Activated T-cell treated with anti-CD3 and anti-CD28 coated beads, Interleukin-2, amount 50 U/mL, for 72 hours (primary cell): ENCODE results near the gene LDLRAD3. TPM values are rescaled to one million over a fixed set of nuclear protein-coding genes. Genes with fewer than 3 reads are reported as not detected.
"Not testable (repeated sequence)": the region's sequence is repeated elsewhere in the genome, so short reads cannot be mapped to it uniquely, and the experiment has no call there.

Source experiments
- ATAC-seq, 2 donors: fragments of 150-1000 bp; cut with Tn5 transposase; replicated peaks in 1 of 2; 2 replicates each; pipeline ENCODE4 v1.10.0; 2021; ENCODE audit warnings: moderate library complexity in 2 of 2, mild to moderate bottlenecking in 1 of 2
- DNase-seq, 2 donors: peaks; one replicate each; pipeline ENCODE4 v3.0.0; 2021 to 2022; ENCODE audit warnings: mixed read lengths in 1 of 2
- H3K27ac Mint-ChIP-seq: one replicate; pipeline ENCODE4 v1.8.0; 2022; ENCODE audit warnings: mild to moderate bottlenecking, moderate library complexity, mixed read lengths
- H3K27me3 Mint-ChIP-seq: one replicate; pipeline ENCODE4 v1.8.0; 2022; ENCODE audit warnings: low read depth, mixed read lengths
- H3K36me3 Mint-ChIP-seq, 2 donors: one replicate each; pipeline ENCODE4 v1.8.0; 2022; ENCODE audit warnings: mixed read lengths in 2 of 2, mild to moderate bottlenecking in 1 of 2; ENCODE audit not compliant: insufficient read depth in 2 of 2
- H3K4me1 Mint-ChIP-seq: one replicate; pipeline ENCODE4 v1.8.0; 2022; ENCODE audit warnings: low read depth, mixed read lengths
- H3K4me3 Mint-ChIP-seq, 2 donors: one replicate each; pipeline ENCODE4 v1.8.0; 2022; ENCODE audit warnings: mild to moderate bottlenecking in 2 of 2, mixed read lengths in 2 of 2, moderate library complexity in 2 of 2
- H3K9me3 Mint-ChIP-seq, 2 donors: one replicate each; pipeline ENCODE4 v1.8.0; 2022; ENCODE audit warnings: mixed read lengths in 2 of 2
- total RNA-seq, 2 donors: library from RNA; stranded (reverse); gene quantifications; one replicate each; pipeline ENCODE4 v1.2.3, GENCODE V29; 2022

The LDLRAD3 gene
- total RNA-seq, 2 donors from 2014 or later: not detected

- ATAC-seq (no peak), DNase-seq (no peak)
- no peak overlapping the region for H3K4me3 Mint-ChIP-seq
- no peaks in the 10 kb centered on the region for H3K4me1 Mint-ChIP-seq
- no peaks in the 10 kb centered on the region for H3K36me3 Mint-ChIP-seq
- peaks cover 4% of the 10 kb centered on the region for H3K27me3 Mint-ChIP-seq
- no peak overlapping the region for H3K27ac Mint-ChIP-seq
- H3K9me3 Mint-ChIP-seq: no peaks in the 10 kb centered on the region
Measured at GRCh38 chr11:36165621-36166397, 221.9 kb downstream of the LDLRAD3 start.

GRCh38 chr11:36167073-36167472 is 223.2 kb downstream of the LDLRAD3 start:
- Mint-ChIP-seq H3K4me3 (no peak overlapping the region), H3K9me3 (peaks cover 0 to 2% of the 10 kb centered on the region in 2 donors), H3K27ac (no peak overlapping the region), H3K27me3 (peaks cover 12% of the 10 kb centered on the region), H3K36me3 (no peaks in the 10 kb centered on the region), H3K4me1 (no peaks in the 10 kb centered on the region)
- ATAC-seq: no peak
- DNase-seq: no peak

GRCh38 chr11:36167729-36168128 is 223.9 kb downstream of the LDLRAD3 start:
- Mint-ChIP-seq H3K36me3 (no peaks in the 10 kb centered on the region), H3K4me3 (no peak overlapping the region), H3K9me3 (peaks cover 0 to 2% of the 10 kb centered on the region in 2 donors), H3K4me1 (no peaks in the 10 kb centered on the region), H3K27me3 (peaks cover 12% of the 10 kb centered on the region), H3K27ac (no peak overlapping the region)
- DNase-seq (no peak), ATAC-seq (no peak)

GRCh38 chr11:36177836-36178235 is 234.0 kb downstream of the LDLRAD3 start:
- H3K36me3 Mint-ChIP-seq: peaks cover 0 to 1% of the 10 kb centered on the region in 2 donors
- no peak for ATAC-seq
- no peaks in the 10 kb centered on the region for H3K4me1 Mint-ChIP-seq
- no peak overlapping the region for H3K27ac Mint-ChIP-seq
- DNase-seq: no peak
- no peaks in the 10 kb centered on the region for H3K9me3 Mint-ChIP-seq
- H3K4me3 Mint-ChIP-seq: no peak overlapping the region
- H3K27me3 Mint-ChIP-seq: peaks cover 36% of the 10 kb centered on the region

GRCh38 chr11:36186340-36187175 is 242.7 kb downstream of the LDLRAD3 start:
- DNase-seq (no peak), ATAC-seq (no peak)
- Mint-ChIP-seq H3K36me3 (no peaks in the 10 kb centered on the region), H3K27ac (no peak overlapping the region), H3K27me3 (no peaks in the 10 kb centered on the region), H3K4me3 (no peak overlapping the region), H3K9me3 (peaks cover 0 to 3% of the 10 kb centered on the region in 2 donors), H3K4me1 (no peaks in the 10 kb centered on the region)

DNA sequence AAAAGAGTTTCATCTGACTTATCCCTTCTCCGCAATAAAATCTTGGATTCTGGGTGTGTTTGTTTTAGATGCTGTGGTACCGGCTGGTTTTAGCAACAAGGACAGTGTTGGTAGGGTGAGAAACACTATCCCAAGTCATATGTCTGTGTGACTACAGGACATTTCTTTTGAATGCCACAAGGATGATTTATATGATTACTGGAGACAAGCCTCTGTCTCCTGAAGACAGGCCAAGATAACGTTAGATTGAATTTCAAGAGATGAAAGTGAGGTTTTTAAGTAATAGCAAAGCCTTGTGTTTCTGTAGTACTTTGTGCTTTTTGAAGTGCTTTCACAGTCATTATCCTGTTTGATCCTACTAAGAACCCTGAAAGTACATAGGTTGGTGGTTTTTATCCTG is 243.8 kb downstream of the LDLRAD3 start:
- Mint-ChIP-seq H3K36me3 (no peaks in the 10 kb centered on the region), H3K9me3 (peaks cover 0 to 3% of the 10 kb centered on the region in 2 donors), H3K4me3 (no peak overlapping the region), H3K27ac (no peak overlapping the region), H3K4me1 (no peaks in the 10 kb centered on the region), H3K27me3 (no peaks in the 10 kb centered on the region)
- no peak for DNase-seq
- ATAC-seq: no peak

DNA sequence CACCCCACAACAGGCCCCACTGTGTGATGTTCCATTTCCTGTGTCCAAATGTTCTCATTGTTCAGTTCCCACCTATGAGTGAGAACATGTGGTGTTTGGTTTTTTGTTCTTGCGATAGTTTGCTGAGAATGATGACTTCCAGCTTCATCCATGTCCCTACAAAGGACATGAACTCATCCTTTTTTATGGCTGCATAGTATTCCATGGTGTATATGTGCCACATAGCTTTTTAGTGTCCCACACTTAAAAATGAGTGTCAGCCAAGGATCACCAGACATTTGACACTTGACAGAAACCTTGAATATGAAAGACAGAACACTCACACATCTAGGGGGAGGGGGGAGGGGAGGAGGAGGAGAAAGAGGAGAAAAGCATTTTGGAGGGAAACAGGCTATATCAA is 245.9 kb downstream of the LDLRAD3 start:
- not testable (repeated sequence) for H3K4me1 Mint-ChIP-seq, H3K36me3 Mint-ChIP-seq, ATAC-seq, DNase-seq, H3K27ac Mint-ChIP-seq, H3K9me3 Mint-ChIP-seq, H3K27me3 Mint-ChIP-seq, H3K4me3 Mint-ChIP-seq

DNA sequence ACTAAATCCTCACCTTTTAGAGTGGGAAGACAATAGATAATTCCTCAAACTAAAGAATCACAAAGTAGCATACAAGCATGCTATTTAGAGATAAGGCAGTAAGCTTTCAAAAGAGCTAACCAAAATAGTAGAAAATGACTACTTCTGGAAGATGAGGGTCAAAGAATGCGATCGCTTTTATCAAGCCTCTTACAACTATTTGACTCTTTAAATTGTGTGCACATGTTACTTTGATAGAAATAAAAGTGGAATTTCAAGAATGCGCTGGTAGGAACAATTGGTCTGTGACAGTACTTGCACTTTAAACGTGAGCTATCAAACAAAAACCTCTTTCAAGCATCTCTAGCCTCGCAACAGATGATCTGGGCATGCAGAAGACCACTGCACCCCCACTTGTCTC is 248.1 kb downstream of the LDLRAD3 start:
- no peak overlapping the region for H3K27ac Mint-ChIP-seq
- peaks cover 0 to 3% of the 10 kb centered on the region in 2 donors for H3K9me3 Mint-ChIP-seq
- H3K27me3 Mint-ChIP-seq: peaks cover 7% of the 10 kb centered on the region
- no peak overlapping the region for H3K4me3 Mint-ChIP-seq
- DNase-seq: no peak
- no peaks in the 10 kb centered on the region for H3K36me3 Mint-ChIP-seq
- no peak for ATAC-seq
- H3K4me1 Mint-ChIP-seq: no peaks in the 10 kb centered on the region

DNA sequence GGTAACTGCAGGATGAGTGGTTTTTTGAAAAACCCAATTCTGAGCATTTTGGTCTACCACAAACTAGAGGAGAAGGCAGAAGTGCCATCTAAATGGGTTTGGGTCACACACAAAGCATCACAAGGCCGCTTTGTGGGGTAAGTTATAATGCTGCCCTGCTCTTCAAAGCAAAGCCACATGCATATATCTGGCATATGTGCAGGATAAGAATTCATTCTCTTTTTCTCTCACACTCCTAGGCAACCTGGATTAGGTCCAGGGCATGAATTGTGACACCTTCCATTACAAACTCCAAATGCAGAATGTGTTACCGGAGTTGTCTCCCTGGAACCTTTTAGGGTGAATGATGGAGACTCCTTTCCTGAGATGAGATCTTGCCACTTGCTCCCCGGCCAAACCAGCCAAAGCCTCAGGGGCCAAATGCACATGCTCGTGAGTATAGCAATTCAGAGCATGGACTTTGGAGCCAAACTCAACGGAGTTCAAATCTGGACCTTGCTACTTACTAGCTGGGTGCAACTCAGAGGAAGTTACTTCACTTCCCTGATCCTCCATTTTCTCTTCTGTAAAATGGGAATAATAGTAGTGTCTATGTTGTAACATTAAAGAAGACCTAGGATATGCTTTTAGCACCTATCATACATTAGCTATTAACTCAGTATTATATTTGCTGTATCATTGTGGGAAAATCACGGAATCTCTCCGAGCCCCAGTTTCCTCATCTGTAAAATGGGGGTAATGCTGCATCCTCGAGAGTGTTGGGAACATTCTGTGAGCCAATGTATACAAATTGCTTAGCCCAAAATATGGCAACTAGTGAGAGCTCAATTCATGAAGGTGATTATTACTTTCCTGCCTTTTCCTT is 248.8 kb downstream of the LDLRAD3 start:
- Mint-ChIP-seq H3K4me3 (no peak overlapping the region), H3K4me1 (no peaks in the 10 kb centered on the region), H3K27ac (no peak overlapping the region), H3K27me3 (peaks cover 7% of the 10 kb centered on the region), H3K36me3 (no peaks in the 10 kb centered on the region), H3K9me3 (peaks cover 0 to 3% of the 10 kb centered on the region in 2 donors)
- ATAC-seq: no peak
- no peak for DNase-seq

DNA sequence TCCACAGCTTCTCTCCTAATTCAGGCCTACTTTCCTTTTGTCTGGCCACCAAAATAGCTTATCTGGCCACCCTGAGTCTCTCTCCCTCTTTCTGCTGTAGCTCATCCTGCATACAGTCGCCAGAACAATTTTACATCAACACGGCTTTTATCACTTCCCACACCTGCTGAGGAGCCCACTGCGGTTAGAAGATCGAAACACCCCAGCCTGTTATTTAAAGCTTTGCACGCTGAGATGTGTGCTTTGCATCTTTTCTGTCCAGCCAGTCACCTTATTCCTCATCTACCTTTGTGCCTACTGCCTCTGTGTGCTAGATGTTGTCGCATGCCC is 249.4 kb downstream of the LDLRAD3 start:
- Mint-ChIP-seq H3K4me1 (no peaks in the 10 kb centered on the region), H3K27ac (no peak overlapping the region), H3K36me3 (no peaks in the 10 kb centered on the region), H3K9me3 (peaks cover 0 to 3% of the 10 kb centered on the region in 2 donors), H3K27me3 (peaks cover 7% of the 10 kb centered on the region), H3K4me3 (no peak overlapping the region)
- no peak for DNase-seq
- no peak for ATAC-seq

DNA sequence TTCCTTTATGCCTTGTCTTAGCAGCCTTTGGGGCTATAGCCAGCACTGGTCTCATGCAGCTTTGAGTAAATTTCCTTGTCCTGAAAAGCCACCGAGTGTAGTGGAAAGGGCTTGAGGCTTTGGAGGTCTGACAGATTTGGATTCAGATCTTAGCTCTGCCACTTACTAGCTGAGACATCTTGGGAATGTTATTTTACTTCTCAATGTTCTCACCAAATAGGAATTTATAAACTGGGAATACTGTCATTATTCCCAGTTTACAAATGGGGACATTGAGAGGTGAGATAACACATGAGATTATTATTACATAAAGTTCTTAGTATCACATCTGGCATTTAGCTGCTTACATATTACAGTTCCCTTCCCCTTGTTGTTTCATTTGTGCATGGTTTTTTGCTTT is 249.9 kb downstream of the LDLRAD3 start:
- H3K27ac Mint-ChIP-seq: no peak overlapping the region
- no peaks in the 10 kb centered on the region for H3K36me3 Mint-ChIP-seq
- H3K4me1 Mint-ChIP-seq: no peaks in the 10 kb centered on the region
- peaks cover 0 to 3% of the 10 kb centered on the region in 2 donors for H3K9me3 Mint-ChIP-seq
- H3K4me3 Mint-ChIP-seq: no peak overlapping the region
- DNase-seq (no peak), ATAC-seq (no peak)
- peaks cover 7% of the 10 kb centered on the region for H3K27me3 Mint-ChIP-seq

- H3K4me1 Mint-ChIP-seq: no peaks in the 10 kb centered on the region
- no peaks in the 10 kb centered on the region for H3K36me3 Mint-ChIP-seq
- H3K27me3 Mint-ChIP-seq: peaks cover 9% of the 10 kb centered on the region
- no peak overlapping the region for H3K4me3 Mint-ChIP-seq
- H3K27ac Mint-ChIP-seq: no peak overlapping the region
- ATAC-seq (no peak), DNase-seq (no peak)
- H3K9me3 Mint-ChIP-seq: no peaks in the 10 kb centered on the region
Measured at GRCh38 chr11:36195496-36196354, 251.9 kb downstream of the LDLRAD3 start.
